ENCODE data around the gene NUBP1.

Gene NUBP1

GRCh38 chr16:10745841-10746240 is 2.2 kb downstream of the NUBP1 start:
- POLR2A ChIA-PET, result no interaction called here
- Histone ChIP-seq H3K36me3 (ENCODE audit: control insufficient read depth in 4 of 4, insufficient read depth in 4 of 4, low read length in 3 of 4) (peaks cover 6 to 34% (median 22%) of the 10 kb centered on the region in 4 experiments), H3K9me3 (ENCODE audit: control extremely low read depth in 1 of 5, control insufficient read depth in 4 of 5, insufficient read depth in 2 of 5, low read depth in 1 of 5, low read length in 4 of 5) (no peaks in the 10 kb centered on the region), H3K4me3 (ENCODE audit: control insufficient read depth in 1 of 7, extremely low read depth in 1 of 7, insufficient read depth in 4 of 7, low read depth in 2 of 7, low read length in 6 of 7) (no peak overlapping the region), H3K4me1 (ENCODE audit: control extremely low read depth in 1 of 4, control insufficient read depth in 4 of 4, insufficient read depth in 4 of 4, low read length in 3 of 4) (peaks cover 5 to 16% (median 11%) of the 10 kb centered on the region in 4 experiments), H3K27ac (ENCODE audit: insufficient read depth in 1 of 2, low read depth in 1 of 2, low read length in 2 of 2, poor library complexity in 1 of 2, severe bottlenecking in 2 of 2) (no peak overlapping the region), H3K27me3 (replicated peaks in 2 of 5; ENCODE audit: control insufficient read depth in 4 of 5, insufficient read depth in 5 of 5, low read length in 4 of 5) (no peaks in the 10 kb centered on the region)
- WGBS (ENCODE audit: insufficient coverage), result 86% methylated on average over 2 of the region's 2 CpGs
- no peak for DNase-seq
- CTCF ChIA-PET, result interaction anchor here (1.6 kb wide), 1 partner anchor 18 kb away, joined by 4 read pairs; no protein-coding TSS in a partner anchor

DNA sequence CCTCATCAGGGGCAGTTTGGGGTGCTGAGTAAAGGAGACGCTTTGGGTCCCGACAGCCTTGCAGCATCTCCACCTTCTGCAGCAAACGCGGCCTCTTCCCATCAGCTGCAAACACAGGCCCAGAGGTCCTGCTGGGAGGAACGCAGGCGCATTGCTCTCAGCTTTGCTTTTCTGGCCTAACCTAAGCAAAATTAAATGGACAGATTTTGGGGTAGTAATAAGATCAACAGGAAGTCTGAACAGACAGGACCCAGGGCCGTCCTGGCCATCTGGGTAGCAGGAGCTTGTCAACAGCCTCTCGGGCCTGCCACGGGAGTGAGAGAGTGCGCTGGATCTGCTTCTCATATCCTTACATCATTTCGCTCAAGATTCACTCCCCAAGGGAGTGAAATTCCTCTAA is 7.2 kb downstream of the NUBP1 start:
- POLR2A ChIA-PET, result no interaction called here
- CTCF ChIA-PET, result interaction anchor here (2.0 kb wide), 1 partner anchor 126 kb away, joined by 4 read pairs; the partner anchor contains the start of gene CIITA

DNA sequence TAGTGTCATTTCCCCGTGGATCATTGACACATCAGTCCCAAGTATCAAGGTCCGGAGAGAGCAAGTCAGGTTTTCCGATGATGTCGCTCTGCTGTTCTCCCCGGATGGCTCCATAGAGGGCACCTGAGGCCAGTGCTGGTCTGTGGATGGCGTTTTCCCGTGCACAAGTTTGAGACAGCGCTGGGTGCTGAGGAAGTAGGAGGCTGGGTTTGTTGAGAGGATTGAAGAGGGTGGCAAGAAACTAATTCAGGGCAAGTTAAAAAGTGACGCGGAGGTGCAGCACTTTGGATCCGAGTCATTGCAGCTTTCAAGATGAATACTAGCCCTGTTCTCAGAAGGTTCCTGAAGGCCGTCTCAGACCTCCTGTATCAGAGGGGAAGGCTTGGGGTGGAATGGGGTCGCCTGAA is 7.7 kb downstream of the NUBP1 start:
- Histone ChIP-seq H3K27me3 (replicated peaks in 2 of 5; ENCODE audit: control insufficient read depth in 4 of 5, insufficient read depth in 5 of 5, low read length in 4 of 5) (no peaks in the 10 kb centered on the region), H3K36me3 (ENCODE audit: control insufficient read depth in 4 of 4, insufficient read depth in 4 of 4, low read length in 3 of 4) (peaks cover 6 to 78% (median 27%) of the 10 kb centered on the region in 4 experiments), H3K4me3 (ENCODE audit: control insufficient read depth in 1 of 7, extremely low read depth in 1 of 7, insufficient read depth in 4 of 7, low read depth in 2 of 7, low read length in 6 of 7) (no peak overlapping the region), H3K9me3 (ENCODE audit: control extremely low read depth in 1 of 5, control insufficient read depth in 4 of 5, insufficient read depth in 2 of 5, low read depth in 1 of 5, low read length in 4 of 5) (no peaks in the 10 kb centered on the region), H3K27ac (ENCODE audit: insufficient read depth in 1 of 2, low read depth in 1 of 2, low read length in 2 of 2, poor library complexity in 1 of 2, severe bottlenecking in 2 of 2) (no peak overlapping the region), H3K4me1 (ENCODE audit: control extremely low read depth in 1 of 4, control insufficient read depth in 4 of 4, insufficient read depth in 4 of 4, low read length in 3 of 4) (peaks cover 0 to 18% (median 0%) of the 10 kb centered on the region in 4 experiments)
- ChIA-PET CTCF (interaction anchor here (0.9 to 1.1 kb wide), 2 partner anchors 14 to 144 kb away, joined by 3 to 5 read pairs; no protein-coding TSS in a partner anchor), POLR2A (no interaction called here)
- 96% methylated on average over 9 of the region's 13 CpGs for WGBS (ENCODE audit: insufficient coverage)
- DNase-seq, result no peak

More for the DNA sequence above, 7.2 kb downstream of the NUBP1 start:
- Histone ChIP-seq H3K36me3 (ENCODE audit: control insufficient read depth in 4 of 4, insufficient read depth in 4 of 4, low read length in 3 of 4) (peaks cover 6 to 75% (median 27%) of the 10 kb centered on the region in 4 experiments), H3K4me1 (ENCODE audit: control extremely low read depth in 1 of 4, control insufficient read depth in 4 of 4, insufficient read depth in 4 of 4, low read length in 3 of 4) (peaks cover 0 to 15% (median 0%) of the 10 kb centered on the region in 4 experiments), H3K9me3 (ENCODE audit: control extremely low read depth in 1 of 5, control insufficient read depth in 4 of 5, insufficient read depth in 2 of 5, low read depth in 1 of 5, low read length in 4 of 5) (no peaks in the 10 kb centered on the region), H3K4me3 (ENCODE audit: control insufficient read depth in 1 of 7, extremely low read depth in 1 of 7, insufficient read depth in 4 of 7, low read depth in 2 of 7, low read length in 6 of 7) (no peak overlapping the region), H3K27me3 (replicated peaks in 2 of 5; ENCODE audit: control insufficient read depth in 4 of 5, insufficient read depth in 5 of 5, low read length in 4 of 5) (no peaks in the 10 kb centered on the region), H3K27ac (ENCODE audit: insufficient read depth in 1 of 2, low read depth in 1 of 2, low read length in 2 of 2, poor library complexity in 1 of 2, severe bottlenecking in 2 of 2) (no peak overlapping the region)
- no peak for DNase-seq
- 98% methylated on average over 9 of the region's 11 CpGs for WGBS (ENCODE audit: insufficient coverage)

DNA sequence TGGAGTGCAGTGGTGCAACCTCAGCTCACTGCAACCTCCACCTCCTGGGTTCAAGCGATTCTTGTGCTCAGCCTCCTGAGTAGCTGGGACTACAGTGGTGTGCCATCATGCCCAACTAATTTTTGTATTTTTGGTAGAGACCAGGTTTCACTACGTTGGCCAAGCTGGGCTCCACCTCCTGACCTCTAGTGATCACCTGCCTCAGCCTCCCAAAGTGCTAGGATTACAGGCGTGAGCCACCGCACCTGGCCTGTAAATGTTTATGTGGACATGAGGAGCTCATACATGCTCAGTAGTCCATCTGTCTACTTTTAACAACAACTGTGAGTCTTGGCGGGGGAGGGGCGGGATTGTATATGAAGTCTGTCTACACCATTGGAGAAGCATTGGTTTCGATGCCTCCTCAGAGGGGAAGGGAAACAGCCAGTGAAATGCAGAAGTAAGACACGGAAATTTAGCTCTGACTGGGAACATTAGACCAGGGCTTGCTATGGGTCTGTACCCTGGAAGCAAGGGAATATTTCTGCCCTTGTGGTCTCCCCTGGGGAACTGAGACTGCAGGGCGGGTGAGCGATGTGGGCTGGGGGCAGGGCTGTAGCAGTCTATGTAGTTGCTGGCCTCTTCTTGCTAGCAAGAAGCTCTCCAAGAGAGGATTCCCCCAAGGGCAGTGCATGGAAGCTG is 9.3 kb downstream of the NUBP1 start:
- Histone ChIP-seq H3K36me3 (ENCODE audit: control insufficient read depth in 4 of 4, insufficient read depth in 4 of 4, low read length in 3 of 4) (peaks cover 8 to 80% (median 39%) of the 10 kb centered on the region in 4 experiments), H3K27ac (ENCODE audit: insufficient read depth in 1 of 2, low read depth in 1 of 2, low read length in 2 of 2, poor library complexity in 1 of 2, severe bottlenecking in 2 of 2) (no peak overlapping the region), H3K4me1 (ENCODE audit: control extremely low read depth in 1 of 4, control insufficient read depth in 4 of 4, insufficient read depth in 4 of 4, low read length in 3 of 4) (peaks cover 0 to 22% (median 0%) of the 10 kb centered on the region in 4 experiments), H3K9me3 (ENCODE audit: control extremely low read depth in 1 of 5, control insufficient read depth in 4 of 5, insufficient read depth in 2 of 5, low read depth in 1 of 5, low read length in 4 of 5) (no peaks in the 10 kb centered on the region), H3K4me3 (ENCODE audit: control insufficient read depth in 1 of 7, extremely low read depth in 1 of 7, insufficient read depth in 4 of 7, low read depth in 2 of 7, low read length in 6 of 7) (no peak overlapping the region), H3K27me3 (replicated peaks in 2 of 5; ENCODE audit: control insufficient read depth in 4 of 5, insufficient read depth in 5 of 5, low read length in 4 of 5) (no peaks in the 10 kb centered on the region)
- CTCF ChIA-PET, result interaction anchor here (1.0 to 3.3 kb wide), 2 partner anchors 13 to 166 kb away, joined by 3 to 10 read pairs; no protein-coding TSS in a partner anchor
- WGBS (ENCODE audit: insufficient coverage), result 92% methylated on average over 7 of the region's 10 CpGs
- POLR2A ChIA-PET, result no interaction called here
- DNase-seq, result peak in 2 of 3 donors; percentile 49

DNA sequence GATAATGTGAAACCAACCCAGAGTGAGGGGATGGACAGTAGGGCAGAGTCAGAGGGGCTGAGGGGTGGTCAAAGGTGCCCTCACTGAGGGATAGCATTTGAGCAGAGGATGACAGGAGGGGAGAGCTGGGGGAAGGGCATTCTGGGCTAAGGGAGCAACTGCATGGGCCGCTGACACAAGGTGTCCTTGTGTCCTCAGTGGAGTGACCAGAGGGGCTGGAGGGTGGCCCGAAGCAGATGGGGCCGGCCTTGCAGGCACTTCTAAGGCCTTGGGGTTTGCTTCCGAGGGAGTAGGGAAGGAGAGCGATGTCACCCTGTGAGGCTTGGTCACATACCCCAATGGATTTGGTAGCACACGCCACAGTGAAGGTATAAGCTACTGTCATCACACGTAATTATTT is 10.0 kb downstream of the NUBP1 start:
- no peak overlapping the region for H3K4me3 ChIP-seq (ENCODE audit: control insufficient read depth in 1 of 7, extremely low read depth in 1 of 7, insufficient read depth in 4 of 7, low read depth in 2 of 7, low read length in 6 of 7)
- H3K36me3 ChIP-seq (ENCODE audit: control insufficient read depth in 4 of 4, insufficient read depth in 4 of 4, low read length in 3 of 4), result peaks cover 5 to 80% (median 42%) of the 10 kb centered on the region in 4 experiments
- no peaks in the 10 kb centered on the region for H3K27me3 ChIP-seq (replicated peaks in 2 of 5; ENCODE audit: control insufficient read depth in 4 of 5, insufficient read depth in 5 of 5, low read length in 4 of 5)
- no peaks in the 10 kb centered on the region for H3K9me3 ChIP-seq (ENCODE audit: control extremely low read depth in 1 of 5, control insufficient read depth in 4 of 5, insufficient read depth in 2 of 5, low read depth in 1 of 5, low read length in 4 of 5)
- no peak for DNase-seq
- H3K4me1 ChIP-seq (ENCODE audit: control extremely low read depth in 1 of 4, control insufficient read depth in 4 of 4, insufficient read depth in 4 of 4, low read length in 3 of 4), result peaks cover 0 to 22% (median 0%) of the 10 kb centered on the region in 4 experiments
- POLR2A ChIA-PET, result no interaction called here
- no peak overlapping the region for H3K27ac ChIP-seq (ENCODE audit: insufficient read depth in 1 of 2, low read depth in 1 of 2, low read length in 2 of 2, poor library complexity in 1 of 2, severe bottlenecking in 2 of 2)
- WGBS (ENCODE audit: insufficient coverage), result 100% methylated on average over 5 of the region's 7 CpGs
- CTCF ChIA-PET, result interaction anchor here (1.0 to 3.3 kb wide), 2 partner anchors 12 to 165 kb away, joined by 3 to 10 read pairs; no protein-coding TSS in a partner anchor

GRCh38 chr16:10754941-10755340 is 11.3 kb downstream of the NUBP1 start:
- Histone ChIP-seq H3K4me3 (ENCODE audit: control insufficient read depth in 1 of 7, extremely low read depth in 1 of 7, insufficient read depth in 4 of 7, low read depth in 2 of 7, low read length in 6 of 7) (no peak overlapping the region), H3K9me3 (ENCODE audit: control extremely low read depth in 1 of 5, control insufficient read depth in 4 of 5, insufficient read depth in 2 of 5, low read depth in 1 of 5, low read length in 4 of 5) (no peaks in the 10 kb centered on the region), H3K27me3 (replicated peaks in 2 of 5; ENCODE audit: control insufficient read depth in 4 of 5, insufficient read depth in 5 of 5, low read length in 4 of 5) (no peaks in the 10 kb centered on the region), H3K36me3 (ENCODE audit: control insufficient read depth in 4 of 4, insufficient read depth in 4 of 4, low read length in 3 of 4) (peaks cover 5 to 82% (median 42%) of the 10 kb centered on the region in 4 experiments), H3K4me1 (ENCODE audit: control extremely low read depth in 1 of 4, control insufficient read depth in 4 of 4, insufficient read depth in 4 of 4, low read length in 3 of 4) (peaks cover 0 to 22% (median 0%) of the 10 kb centered on the region in 4 experiments), H3K27ac (ENCODE audit: insufficient read depth in 1 of 2, low read depth in 1 of 2, low read length in 2 of 2, poor library complexity in 1 of 2, severe bottlenecking in 2 of 2) (no peak overlapping the region)
- ChIA-PET POLR2A (no interaction called here), CTCF (interaction anchor here (3.3 kb wide), 1 partner anchor 164 kb away, joined by 10 read pairs; no protein-coding TSS in a partner anchor)
- peak in 2 of 3 donors; percentile 17 to 31 for DNase-seq
- WGBS (ENCODE audit: insufficient coverage), result 92% methylated on average over 1 of the region's 4 CpGs

DNA sequence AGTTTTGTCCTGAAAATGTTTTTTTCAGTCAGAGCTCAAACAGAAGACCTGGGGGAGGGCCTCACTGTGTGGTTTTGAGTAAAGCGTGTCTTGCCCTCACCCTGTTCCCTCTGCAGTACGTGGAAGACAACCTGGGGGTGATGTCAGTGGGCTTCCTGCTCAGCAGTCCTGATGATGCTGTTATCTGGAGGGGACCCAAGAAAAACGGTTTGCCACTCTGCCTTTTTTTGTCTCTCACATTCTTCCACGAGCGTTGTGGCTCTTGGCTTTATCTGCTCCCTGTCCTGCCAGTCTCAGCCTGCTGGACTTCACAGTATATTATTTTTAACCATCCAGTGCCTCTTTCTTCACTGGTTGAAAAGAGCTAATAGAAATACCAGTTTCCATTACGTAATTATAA is 12.9 kb downstream of the NUBP1 start:
- POLR2A ChIA-PET, result interaction anchor here (0.6 kb wide), 1 partner anchor 20 kb away, joined by 7 read pairs; no protein-coding TSS in a partner anchor
- 47% methylated on average over 4 of the region's 6 CpGs for WGBS (ENCODE audit: insufficient coverage)
- Histone ChIP-seq H3K27ac (ENCODE audit: insufficient read depth in 1 of 2, low read depth in 1 of 2, low read length in 2 of 2, poor library complexity in 1 of 2, severe bottlenecking in 2 of 2) (peak overlapping the region in 1 of 2 experiments; percentile 11), H3K4me1 (ENCODE audit: control extremely low read depth in 1 of 4, control insufficient read depth in 4 of 4, insufficient read depth in 4 of 4, low read length in 3 of 4) (peaks cover 0 to 22% (median 0%) of the 10 kb centered on the region in 4 experiments), H3K36me3 (ENCODE audit: control insufficient read depth in 4 of 4, insufficient read depth in 4 of 4, low read length in 3 of 4) (peaks cover 6 to 88% (median 57%) of the 10 kb centered on the region in 4 experiments), H3K27me3 (replicated peaks in 2 of 5; ENCODE audit: control insufficient read depth in 4 of 5, insufficient read depth in 5 of 5, low read length in 4 of 5) (no peaks in the 10 kb centered on the region), H3K4me3 (ENCODE audit: control insufficient read depth in 1 of 7, extremely low read depth in 1 of 7, insufficient read depth in 4 of 7, low read depth in 2 of 7, low read length in 6 of 7) (no peak overlapping the region), H3K9me3 (ENCODE audit: control extremely low read depth in 1 of 5, control insufficient read depth in 4 of 5, insufficient read depth in 2 of 5, low read depth in 1 of 5, low read length in 4 of 5) (no peaks in the 10 kb centered on the region)
- CTCF ChIA-PET, result interaction anchor here (0.7 kb wide), 1 partner anchor 111 kb away, joined by 3 read pairs; no protein-coding TSS in a partner anchor
- DNase-seq, result peak in 2 of 3 donors; percentile 38 to 59

All from common myeloid progenitor, CD34-positive (primary cell).